Activated naive CD8-positive, alpha-beta T cell treated with anti-CD3 and anti-CD28 coated beads for 36 hours (primary cell): ENCODE data around the gene BMP2. TPM values are rescaled to one million over a fixed set of nuclear protein-coding genes. Genes with fewer than 3 reads are reported as not detected.

Experiments
- DNase-seq: peaks from one replicate; pipeline ENCODE4 v3.0.0; 2021
- H3K27ac Mint-ChIP-seq: one replicate; pipeline ENCODE4 v1.8.0; 2022; ENCODE audit warnings: mild to moderate bottlenecking, moderate library complexity, mixed read lengths
- H3K27me3 Mint-ChIP-seq: one replicate; pipeline ENCODE4 v1.8.0; 2022; ENCODE audit warnings: mild to moderate bottlenecking, mixed read lengths
- H3K36me3 Mint-ChIP-seq: one replicate; pipeline ENCODE4 v1.8.0; 2021; ENCODE audit warnings: mild to moderate bottlenecking, mixed read lengths
- H3K4me1 Mint-ChIP-seq: one replicate; pipeline ENCODE4 v1.8.0; 2021; ENCODE audit warnings: mixed read lengths
- H3K4me3 Mint-ChIP-seq: one replicate; pipeline ENCODE4 v1.8.0; 2022; ENCODE audit warnings: mild to moderate bottlenecking, moderate library complexity, mixed read lengths
- H3K9me3 Mint-ChIP-seq: one replicate; pipeline ENCODE4 v1.8.0; 2022; ENCODE audit warnings: mixed read lengths
- total RNA-seq, 2 experiments: library from RNA; stranded (reverse); gene quantifications; one replicate each; pipeline ENCODE4 v1.2.3, GENCODE V29; 2021

Gene BMP2
- total RNA-seq, 2 experiments from 2014 or later, result not detected

GRCh38 chr20:6750438-6750837, 17.0 kb upstream of the BMP2 start:
- peaks cover 4% of the 10 kb centered on the region for H3K9me3 Mint-ChIP-seq
- H3K27me3 Mint-ChIP-seq, result no peaks in the 10 kb centered on the region
- no peak overlapping the region for H3K4me3 Mint-ChIP-seq
- no peak for DNase-seq
- no peaks in the 10 kb centered on the region for H3K4me1 Mint-ChIP-seq
- H3K27ac Mint-ChIP-seq, result no peak overlapping the region
- no peaks in the 10 kb centered on the region for H3K36me3 Mint-ChIP-seq

GRCh38 chr20:6756693-6757595, 10.5 kb upstream of the BMP2 start:
- Mint-ChIP-seq H3K4me1 (no peaks in the 10 kb centered on the region), H3K9me3 (peaks cover 5% of the 10 kb centered on the region), H3K36me3 (no peaks in the 10 kb centered on the region), H3K27me3 (no peaks in the 10 kb centered on the region), H3K27ac (no peak overlapping the region), H3K4me3 (no peak overlapping the region)
- DNase-seq, result no peak

GRCh38 chr20:6764619-6765018, 2.9 kb upstream of the BMP2 start:
- no peaks in the 10 kb centered on the region for H3K36me3 Mint-ChIP-seq
- H3K4me1 Mint-ChIP-seq, result no peaks in the 10 kb centered on the region
- H3K27me3 Mint-ChIP-seq, result peaks cover 47% of the 10 kb centered on the region
- no peak for DNase-seq
- no peak overlapping the region for H3K4me3 Mint-ChIP-seq
- H3K9me3 Mint-ChIP-seq, result no peaks in the 10 kb centered on the region
- H3K27ac Mint-ChIP-seq, result no peak overlapping the region

DNA sequence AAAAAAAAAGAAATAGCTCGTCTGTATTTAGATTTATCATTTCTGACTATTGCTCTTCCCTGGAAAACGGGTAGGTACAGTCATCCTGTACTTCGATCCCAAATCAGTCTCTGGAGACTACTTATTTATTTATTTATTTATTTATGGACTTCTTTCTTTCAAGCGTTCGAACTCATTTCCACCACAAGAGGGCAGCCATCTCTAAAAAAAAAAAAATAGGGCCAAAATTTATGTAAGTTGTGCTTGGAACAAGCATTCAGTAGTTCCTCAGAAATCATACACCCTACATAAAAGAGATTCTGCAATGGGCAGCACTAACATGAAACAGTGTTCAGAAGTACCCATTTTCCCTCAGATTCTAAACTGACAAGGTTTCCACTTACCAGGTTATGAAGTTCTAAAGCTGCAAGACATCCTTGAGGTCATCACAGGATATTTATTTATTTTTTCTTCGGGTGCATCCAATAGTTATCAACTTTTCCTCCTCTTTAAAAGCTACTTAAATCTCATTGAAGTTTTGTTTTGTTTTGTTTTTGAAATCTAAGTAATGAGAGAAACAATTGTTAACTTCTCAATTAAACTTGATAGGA, 1.9 kb upstream of the BMP2 start:
- Mint-ChIP-seq H3K4me3 (no peak overlapping the region), H3K9me3 (no peaks in the 10 kb centered on the region), H3K27ac (no peak overlapping the region), H3K4me1 (no peaks in the 10 kb centered on the region), H3K27me3 (peaks cover 54% of the 10 kb centered on the region), H3K36me3 (no peaks in the 10 kb centered on the region)
- no peak for DNase-seq

DNA sequence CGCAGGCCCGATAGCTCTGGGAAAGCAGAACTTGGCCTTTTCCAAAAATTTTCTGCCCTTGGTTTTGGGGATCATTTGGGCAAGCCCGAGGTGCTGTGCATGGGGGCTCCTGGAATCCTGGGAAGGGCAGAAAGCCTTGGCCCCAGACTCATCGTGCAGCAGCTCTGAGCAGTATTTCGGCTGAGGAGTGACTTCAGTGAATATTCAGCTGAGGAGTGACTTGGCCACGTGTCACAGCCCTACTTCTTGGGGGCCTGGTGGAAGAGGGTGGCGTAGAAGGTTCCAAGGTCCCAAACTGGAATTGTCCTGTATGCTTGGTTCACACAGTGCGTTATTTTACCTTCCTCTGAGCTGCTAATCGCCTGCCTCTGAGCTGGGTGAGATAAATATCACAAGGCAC, 1.1 kb upstream of the BMP2 start:
- no peak overlapping the region for H3K27ac Mint-ChIP-seq
- peaks cover 63% of the 10 kb centered on the region for H3K27me3 Mint-ChIP-seq
- no peak overlapping the region for H3K4me3 Mint-ChIP-seq
- no peaks in the 10 kb centered on the region for H3K36me3 Mint-ChIP-seq
- no peaks in the 10 kb centered on the region for H3K9me3 Mint-ChIP-seq
- no peaks in the 10 kb centered on the region for H3K4me1 Mint-ChIP-seq
- DNase-seq, result no peak

GRCh38 chr20:6767126-6767535, 355 bp upstream of the BMP2 start:
- H3K27me3 Mint-ChIP-seq, result peaks cover 67% of the 10 kb centered on the region
- no peaks in the 10 kb centered on the region for H3K9me3 Mint-ChIP-seq
- H3K4me1 Mint-ChIP-seq, result no peaks in the 10 kb centered on the region
- H3K36me3 Mint-ChIP-seq, result no peaks in the 10 kb centered on the region
- no peak overlapping the region for H3K27ac Mint-ChIP-seq
- DNase-seq, result no peak
- peak overlapping the region; percentile 4 for H3K4me3 Mint-ChIP-seq

DNA sequence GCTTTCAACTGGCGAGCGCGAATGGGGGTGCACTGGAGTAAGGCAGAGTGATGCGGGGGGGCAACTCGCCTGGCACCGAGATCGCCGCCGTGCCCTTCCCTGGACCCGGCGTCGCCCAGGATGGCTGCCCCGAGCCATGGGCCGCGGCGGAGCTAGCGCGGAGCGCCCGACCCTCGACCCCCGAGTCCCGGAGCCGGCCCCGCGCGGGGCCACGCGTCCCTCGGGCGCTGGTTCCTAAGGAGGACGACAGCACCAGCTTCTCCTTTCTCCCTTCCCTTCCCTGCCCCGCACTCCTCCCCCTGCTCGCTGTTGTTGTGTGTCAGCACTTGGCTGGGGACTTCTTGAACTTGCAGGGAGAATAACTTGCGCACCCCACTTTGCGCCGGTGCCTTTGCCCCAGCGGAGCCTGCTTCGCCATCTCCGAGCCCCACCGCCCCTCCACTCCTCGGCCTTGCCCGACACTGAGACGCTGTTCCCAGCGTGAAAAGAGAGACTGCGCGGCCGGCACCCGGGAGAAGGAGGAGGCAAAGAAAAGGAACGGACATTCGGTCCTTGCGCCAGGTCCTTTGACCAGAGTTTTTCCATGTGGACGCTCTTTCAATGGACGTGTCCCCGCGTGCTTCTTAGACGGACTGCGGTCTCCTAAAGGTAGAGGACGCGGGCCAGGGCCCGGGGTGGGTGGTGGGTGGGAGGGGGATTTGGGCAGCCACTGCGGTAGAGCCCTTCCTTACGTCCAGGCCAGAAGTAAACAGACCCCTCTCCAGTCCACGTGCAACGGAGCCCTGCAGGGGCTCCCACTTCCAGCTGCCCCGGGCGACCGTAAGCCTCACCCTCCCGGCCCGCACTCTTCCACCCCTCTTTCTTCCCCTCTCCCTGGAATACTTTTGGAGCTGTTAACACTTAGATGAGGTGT, 998 bp downstream of the BMP2 start:
- Mint-ChIP-seq H3K9me3 (no peaks in the 10 kb centered on the region), H3K4me3 (no peak overlapping the region), H3K4me1 (no peaks in the 10 kb centered on the region), H3K27me3 (peaks cover 78% of the 10 kb centered on the region), H3K36me3 (no peaks in the 10 kb centered on the region), H3K27ac (no peak overlapping the region)
- DNase-seq, result no peak

DNA sequence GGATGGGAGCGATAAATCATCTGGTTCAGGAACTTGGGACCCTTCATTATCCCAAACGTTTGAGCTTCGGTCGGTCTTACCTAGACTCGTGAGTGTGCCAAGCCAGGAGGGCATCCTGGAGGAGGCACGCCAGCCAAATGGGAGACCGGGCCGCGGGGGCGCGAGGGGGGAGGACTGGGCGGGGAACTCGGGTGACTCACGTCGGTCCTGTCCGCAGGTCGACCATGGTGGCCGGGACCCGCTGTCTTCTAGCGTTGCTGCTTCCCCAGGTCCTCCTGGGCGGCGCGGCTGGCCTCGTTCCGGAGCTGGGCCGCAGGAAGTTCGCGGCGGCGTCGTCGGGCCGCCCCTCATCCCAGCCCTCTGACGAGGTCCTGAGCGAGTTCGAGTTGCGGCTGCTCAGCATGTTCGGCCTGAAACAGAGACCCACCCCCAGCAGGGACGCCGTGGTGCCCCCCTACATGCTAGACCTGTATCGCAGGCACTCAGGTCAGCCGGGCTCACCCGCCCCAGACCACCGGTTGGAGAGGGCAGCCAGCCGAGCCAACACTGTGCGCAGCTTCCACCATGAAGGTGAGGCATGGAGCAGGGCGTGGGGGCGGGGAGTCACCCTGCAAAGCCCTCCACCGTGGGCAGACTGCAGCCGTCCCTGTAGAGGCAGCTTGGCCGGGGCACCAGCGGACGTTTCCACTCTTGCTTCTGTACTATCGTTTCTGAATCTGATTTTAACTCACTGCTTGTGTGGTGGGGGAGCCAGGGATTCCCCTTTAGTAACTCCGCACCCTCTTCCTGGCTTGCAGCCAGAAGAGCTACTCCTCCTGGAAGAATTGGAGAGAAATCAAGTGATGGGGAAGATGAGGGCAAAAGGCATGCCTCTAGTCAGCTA, 2.7 kb downstream of the BMP2 start:
- Mint-ChIP-seq H3K4me1 (no peaks in the 10 kb centered on the region), H3K27ac (no peak overlapping the region)

DNA sequence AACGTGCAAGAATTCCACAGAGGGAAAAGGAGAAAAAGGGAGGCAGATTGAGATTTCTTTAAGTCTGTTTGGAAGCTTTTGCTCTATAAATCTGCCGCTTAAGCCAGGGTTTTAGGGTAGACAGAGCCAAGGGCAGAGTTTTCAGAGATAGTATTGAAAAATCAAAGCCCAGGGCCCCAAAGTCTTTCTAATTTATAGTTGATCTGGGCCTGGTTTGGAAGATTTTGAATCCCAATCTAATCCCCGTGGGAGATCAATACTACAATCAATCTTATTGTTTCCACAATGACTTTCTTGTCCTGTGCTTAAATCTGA, 3.3 kb downstream of the BMP2 start:
- Mint-ChIP-seq H3K36me3 (no peaks in the 10 kb centered on the region), H3K4me3 (no peak overlapping the region), H3K27ac (no peak overlapping the region), H3K27me3 (peaks cover 65% of the 10 kb centered on the region), H3K4me1 (no peaks in the 10 kb centered on the region), H3K9me3 (no peaks in the 10 kb centered on the region)
- DNase-seq, result no peak

More for the DNA sequence above, 2.7 kb downstream of the BMP2 start:
- Mint-ChIP-seq H3K4me3 (no peak overlapping the region), H3K9me3 (no peaks in the 10 kb centered on the region), H3K36me3 (no peaks in the 10 kb centered on the region), H3K27me3 (peaks cover 71% of the 10 kb centered on the region)
- no peak for DNase-seq

DNA sequence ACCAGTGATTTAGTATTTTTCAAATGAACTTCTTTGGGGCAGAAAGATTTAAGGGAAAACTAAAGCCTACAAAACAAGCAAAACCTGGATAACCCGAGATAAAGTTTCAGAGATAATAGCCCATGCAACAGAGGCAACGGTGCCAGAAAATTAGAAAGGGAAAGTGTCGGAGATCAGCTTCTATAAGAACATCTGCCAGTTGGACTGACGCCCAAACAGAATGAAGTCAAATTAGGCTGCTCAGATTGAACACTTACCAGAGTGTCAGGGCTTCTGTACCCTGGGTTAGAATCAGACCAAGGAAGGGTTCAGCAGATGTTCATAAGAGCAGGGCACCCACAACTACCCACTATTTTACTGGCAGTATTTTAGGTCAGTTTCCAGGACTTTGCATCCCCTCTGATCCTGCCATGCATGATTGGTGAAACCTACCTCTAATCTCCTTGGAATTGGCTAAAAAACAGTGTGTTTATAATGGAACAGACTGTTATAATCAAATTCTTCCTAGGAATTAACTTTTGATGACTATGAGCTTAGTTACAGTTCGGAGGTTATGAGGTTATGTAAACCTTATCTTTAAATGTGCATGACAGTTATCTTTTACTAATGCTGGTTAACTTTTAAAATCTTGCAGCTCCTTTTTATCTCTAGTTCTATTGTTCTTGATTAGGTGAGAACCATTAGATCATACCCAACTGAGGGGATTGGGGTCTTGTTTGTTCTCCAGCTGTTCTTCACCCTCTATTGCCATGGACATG, 13.1 kb downstream of the BMP2 start:
- no peaks in the 10 kb centered on the region for H3K36me3 Mint-ChIP-seq
- H3K27ac Mint-ChIP-seq, result no peak overlapping the region
- no peak overlapping the region for H3K4me3 Mint-ChIP-seq
- DNase-seq, result no peak
- H3K4me1 Mint-ChIP-seq, result no peaks in the 10 kb centered on the region
- no peaks in the 10 kb centered on the region for H3K27me3 Mint-ChIP-seq
- H3K9me3 Mint-ChIP-seq, result no peaks in the 10 kb centered on the region

DNA sequence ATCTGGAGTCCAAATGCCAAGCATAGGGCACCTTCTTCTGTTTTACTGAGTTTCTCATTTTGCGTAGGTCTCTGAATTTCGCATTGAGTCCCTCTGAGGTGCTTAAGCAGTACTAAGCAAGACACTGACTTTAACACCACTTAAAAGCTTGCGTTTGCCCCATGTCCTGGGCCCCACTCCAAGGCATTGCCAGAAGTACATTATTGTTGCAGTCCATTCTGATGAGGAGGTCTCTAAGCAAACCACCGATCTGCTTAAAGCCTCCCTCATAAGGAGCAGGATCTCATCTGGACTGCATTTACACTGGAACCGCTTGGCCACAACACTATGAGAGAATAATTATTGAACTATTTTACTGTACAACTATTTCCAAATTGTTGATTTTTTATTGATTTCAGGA, 16.3 kb downstream of the BMP2 start:
- Mint-ChIP-seq H3K27me3 (no peaks in the 10 kb centered on the region), H3K36me3 (no peaks in the 10 kb centered on the region), H3K9me3 (no peaks in the 10 kb centered on the region), H3K4me3 (no peak overlapping the region), H3K4me1 (no peaks in the 10 kb centered on the region), H3K27ac (no peak overlapping the region)
- DNase-seq, result no peak

DNA sequence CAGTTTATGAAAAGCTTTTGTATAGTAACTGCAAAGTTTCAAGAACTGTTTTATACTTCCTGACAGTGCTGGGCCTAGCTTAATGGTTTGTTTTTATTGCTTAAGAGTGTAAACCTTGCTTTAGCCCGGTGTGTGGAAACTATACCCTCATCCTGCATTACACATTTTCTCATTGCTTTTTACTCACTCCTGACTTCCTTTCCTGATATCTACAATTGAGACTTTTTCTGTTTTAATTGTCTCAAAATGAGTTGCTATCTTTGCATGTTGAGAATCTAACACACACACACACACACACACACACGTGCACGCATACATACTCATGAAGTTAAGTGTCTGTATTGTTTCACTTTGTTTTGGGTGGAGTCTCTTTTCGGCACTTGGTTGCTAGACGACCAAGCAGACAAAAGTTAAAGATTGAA, 16.7 kb downstream of the BMP2 start:
- H3K4me1 Mint-ChIP-seq, result no peaks in the 10 kb centered on the region
- H3K4me3 Mint-ChIP-seq, result no peak overlapping the region

DNA sequence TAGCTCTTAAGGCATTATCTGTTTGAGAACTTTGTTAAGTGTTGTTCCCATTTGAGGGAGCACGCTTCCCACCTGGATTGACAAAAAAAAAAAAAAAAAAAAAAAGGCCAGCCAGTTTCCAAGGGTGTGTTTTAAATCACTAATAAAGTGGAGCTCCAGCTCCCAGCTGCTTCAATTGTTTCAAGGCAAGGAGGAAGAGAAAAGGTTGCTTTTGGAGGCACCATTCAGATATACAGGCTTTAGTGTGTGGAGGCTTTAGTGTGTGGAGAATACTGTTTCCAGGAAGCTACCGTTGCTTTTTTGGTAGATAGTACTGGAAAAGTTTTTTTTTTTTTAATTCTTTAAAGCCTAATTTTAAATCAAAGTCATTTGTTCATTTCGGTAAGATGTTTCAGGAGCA, 17.3 kb downstream of the BMP2 start:
- H3K36me3 Mint-ChIP-seq, result no peaks in the 10 kb centered on the region
- H3K27me3 Mint-ChIP-seq, result no peaks in the 10 kb centered on the region
- DNase-seq, result no peak
- no peaks in the 10 kb centered on the region for H3K9me3 Mint-ChIP-seq
- H3K4me3 Mint-ChIP-seq, result no peak overlapping the region
- no peak overlapping the region for H3K27ac Mint-ChIP-seq
- no peaks in the 10 kb centered on the region for H3K4me1 Mint-ChIP-seq

More for the DNA sequence above, 16.7 kb downstream of the BMP2 start:
- DNase-seq, result no peak
- no peaks in the 10 kb centered on the region for H3K27me3 Mint-ChIP-seq
- no peak overlapping the region for H3K27ac Mint-ChIP-seq
- no peaks in the 10 kb centered on the region for H3K9me3 Mint-ChIP-seq
- no peaks in the 10 kb centered on the region for H3K36me3 Mint-ChIP-seq

DNA sequence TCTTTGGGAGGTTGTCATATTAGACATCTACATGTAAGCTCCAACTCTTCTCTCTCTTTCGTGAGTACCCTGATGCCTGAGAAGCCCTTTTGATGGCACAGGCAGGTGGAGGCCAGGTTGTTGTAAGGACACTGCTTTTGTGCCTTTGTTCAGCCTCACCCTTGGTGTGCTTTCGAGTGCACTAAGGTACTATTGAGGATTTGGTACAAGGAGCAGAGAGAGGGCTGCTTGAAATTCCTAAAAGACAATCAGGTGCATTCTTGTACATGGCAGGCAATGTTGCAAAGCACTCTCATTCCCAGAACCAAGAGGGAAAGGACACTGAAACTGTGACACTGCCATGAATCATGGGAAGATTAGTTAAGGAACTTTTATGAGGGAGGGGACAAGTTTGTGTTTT, 19.1 kb downstream of the BMP2 start:
- H3K27me3 Mint-ChIP-seq, result no peaks in the 10 kb centered on the region
- no peak for DNase-seq

More for the DNA sequence above, 19.1 kb downstream of the BMP2 start:
- Mint-ChIP-seq H3K4me3 (no peak overlapping the region), H3K9me3 (no peaks in the 10 kb centered on the region), H3K27ac (no peak overlapping the region), H3K36me3 (no peaks in the 10 kb centered on the region), H3K4me1 (no peaks in the 10 kb centered on the region)
